ENCODE measurements around the gene DSPP.

The DSPP gene

GRCh38 chr4:87624698-87625097, 16.4 kb downstream of the DSPP start:
- in situ Hi-C loops (cut with HindIII; ENCODE audit: low sequenced_read_pairs) = no loop called here

- in situ Hi-C loops (cut with HindIII; ENCODE audit: low sequenced_read_pairs) = no loop called here
Observed at GRCh38 chr4:87631668-87632067, 23.3 kb downstream of the DSPP start.

GRCh38 chr4:87632469-87632868, 24.1 kb downstream of the DSPP start:
- in situ Hi-C loops (cut with HindIII; ENCODE audit: low sequenced_read_pairs) = no loop called here

GRCh38 chr4:87633243-87633642, 24.9 kb downstream of the DSPP start:
- in situ Hi-C loops (cut with HindIII; ENCODE audit: low sequenced_read_pairs) = no loop called here

- in situ Hi-C loops (cut with HindIII; ENCODE audit: low sequenced_read_pairs) = no loop called here
Observed at GRCh38 chr4:87644286-87644685, 36.0 kb downstream of the DSPP start.

- in situ Hi-C loops (cut with HindIII; ENCODE audit: low sequenced_read_pairs) = no loop called here
Observed at GRCh38 chr4:87649980-87650379, 41.7 kb downstream of the DSPP start, which contains the start of gene DMP1. TSS of gene DMP1 (plus strand) at chr4:87650280. CDS start at chr4:87656493, 6,213 bp downstream.

- in situ Hi-C loops (cut with HindIII; ENCODE audit: low sequenced_read_pairs) = no loop called here
Observed at GRCh38 chr4:87650938-87651337, 42.6 kb downstream of the DSPP start.

GRCh38 chr4:87651941-87652340, 43.6 kb downstream of the DSPP start:
- in situ Hi-C loops (cut with HindIII; ENCODE audit: low sequenced_read_pairs) = no loop called here

- in situ Hi-C loops (cut with HindIII; ENCODE audit: low sequenced_read_pairs) = no loop called here
Observed at GRCh38 chr4:87654487-87655044, 46.2 kb downstream of the DSPP start.

- in situ Hi-C loops (cut with HindIII; ENCODE audit: low sequenced_read_pairs) = no loop called here
Observed at GRCh38 chr4:87657525-87657924, 49.2 kb downstream of the DSPP start.

GRCh38 chr4:87659247-87659931, 51.1 kb downstream of the DSPP start:
- in situ Hi-C loops (cut with HindIII; ENCODE audit: low sequenced_read_pairs) = no loop called here

- in situ Hi-C loops (cut with HindIII; ENCODE audit: low sequenced_read_pairs) = no loop called here
Observed at GRCh38 chr4:87662871-87663270, 54.5 kb downstream of the DSPP start.
